ENCODE results near the gene NPLOC4.

Gene NPLOC4

GRCh38 chr17:81518785-81519283, 118.1 kb downstream of the NPLOC4 start:
- Mint-ChIP-seq H3K9me3 (no peaks in the 10 kb centered on the region), H3K4me3 (peak overlapping the region; percentile 47), H3K27me3 (ENCODE audit: low read depth, poor library complexity) (peaks cover 41% of the 10 kb centered on the region), H3K36me3 (ENCODE audit: low read depth) (no peaks in the 10 kb centered on the region), H3K4me1 (peaks cover 60% of the 10 kb centered on the region), H3K27ac (no peak overlapping the region)
- no peak for TF ChIP-seq CTCF (IDR thresholded peaks at IDR 0.05)
- peak; percentile 43 for DNase-seq

DNA sequence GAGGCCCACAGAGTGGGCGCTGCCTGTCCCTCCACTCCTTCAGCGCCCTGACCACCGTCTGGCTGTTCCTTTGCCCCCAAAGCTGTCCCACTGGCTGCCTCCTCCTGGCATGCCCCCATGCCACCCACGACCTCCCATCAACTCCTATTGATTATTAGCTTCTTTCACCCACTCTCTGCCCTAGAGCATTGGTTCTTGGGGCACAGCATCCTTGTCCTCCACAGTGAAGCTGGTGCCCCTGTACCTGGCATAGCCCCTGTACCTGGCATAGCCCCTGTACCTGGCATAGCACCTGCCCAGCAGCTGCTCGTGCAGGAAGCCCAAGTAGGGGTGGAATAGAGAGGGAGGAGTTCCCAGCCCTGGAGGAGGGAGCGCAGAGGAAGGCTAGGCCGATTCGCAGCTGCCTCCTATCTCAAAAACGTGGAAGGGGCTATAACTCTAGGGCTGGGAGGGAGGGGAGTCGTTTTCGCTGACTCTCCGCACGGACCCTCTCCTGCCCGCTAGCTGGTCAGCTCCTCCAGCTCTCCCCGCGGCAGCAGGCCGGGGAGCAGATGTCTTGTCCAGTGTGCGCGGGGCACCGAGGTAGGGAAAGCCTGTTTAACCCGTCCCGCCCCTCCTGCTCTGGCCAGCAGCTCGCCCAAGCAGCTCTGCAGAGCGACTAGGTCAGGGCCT, 118.7 kb downstream of the NPLOC4 start:
- peaks cover 41% of the 10 kb centered on the region for H3K27me3 Mint-ChIP-seq (ENCODE audit: low read depth, poor library complexity)
- DNase-seq, result peak; percentile 59
- no peak for TF ChIP-seq CTCF (IDR thresholded peaks at IDR 0.05)
- peaks cover 54% of the 10 kb centered on the region for H3K4me1 Mint-ChIP-seq
- peak overlapping the region; percentile 47 for H3K4me3 Mint-ChIP-seq
- H3K9me3 Mint-ChIP-seq, result no peaks in the 10 kb centered on the region
- no peaks in the 10 kb centered on the region for H3K36me3 Mint-ChIP-seq (ENCODE audit: low read depth)
- no peak overlapping the region for H3K27ac Mint-ChIP-seq

- peak; percentile 36 for DNase-seq
- peak overlapping the region; percentile 47 for H3K4me3 Mint-ChIP-seq
- no peaks in the 10 kb centered on the region for H3K9me3 Mint-ChIP-seq
- peaks cover 36% of the 10 kb centered on the region for H3K27me3 Mint-ChIP-seq (ENCODE audit: low read depth, poor library complexity)
- H3K27ac Mint-ChIP-seq, result no peak overlapping the region
- H3K4me1 Mint-ChIP-seq, result peaks cover 47% of the 10 kb centered on the region
- no peak for TF ChIP-seq CTCF (IDR thresholded peaks at IDR 0.05)
- H3K36me3 Mint-ChIP-seq (ENCODE audit: low read depth), result no peaks in the 10 kb centered on the region
Measured at GRCh38 chr17:81517339-81518112, 119.4 kb downstream of the NPLOC4 start.

DNA sequence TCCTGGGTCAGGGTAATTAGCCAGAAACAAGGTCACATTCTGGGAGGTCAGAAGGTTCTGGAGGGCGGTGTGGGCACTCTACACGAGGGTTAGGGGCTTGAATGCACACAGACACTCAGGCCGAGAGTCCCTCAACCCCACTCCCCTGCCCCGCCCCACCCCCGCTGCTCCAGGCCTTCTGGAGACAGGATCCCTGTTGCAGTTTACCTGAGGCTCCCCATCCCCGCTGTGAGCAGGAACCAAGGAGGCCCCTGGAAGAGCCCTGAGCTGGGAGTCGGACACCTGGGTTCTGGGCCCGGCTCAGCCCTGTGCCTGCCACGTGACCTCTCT, 119.9 kb downstream of the NPLOC4 start:
- TF ChIP-seq CTCF (IDR thresholded peaks at IDR 0.05), result no peak
- no peak for DNase-seq
- no peaks in the 10 kb centered on the region for H3K9me3 Mint-ChIP-seq
- peaks cover under 1% of the 10 kb centered on the region for H3K36me3 Mint-ChIP-seq (ENCODE audit: low read depth)
- H3K27ac Mint-ChIP-seq, result no peak overlapping the region
- peak overlapping the region; percentile 84 for H3K4me3 Mint-ChIP-seq
- H3K4me1 Mint-ChIP-seq, result peaks cover 43% of the 10 kb centered on the region
- H3K27me3 Mint-ChIP-seq (ENCODE audit: low read depth, poor library complexity), result peaks cover 33% of the 10 kb centered on the region

- no peak for DNase-seq
- H3K4me1 Mint-ChIP-seq, result peaks cover 43% of the 10 kb centered on the region
- peaks cover 6% of the 10 kb centered on the region for H3K36me3 Mint-ChIP-seq (ENCODE audit: low read depth)
- H3K9me3 Mint-ChIP-seq, result peaks cover 2% of the 10 kb centered on the region
- H3K4me3 Mint-ChIP-seq, result peak overlapping the region; percentile 84
- no peak overlapping the region for H3K27ac Mint-ChIP-seq
- H3K27me3 Mint-ChIP-seq (ENCODE audit: low read depth, poor library complexity), result peaks cover 31% of the 10 kb centered on the region
- TF ChIP-seq CTCF (IDR thresholded peaks at IDR 0.05), result no peak
Measured at GRCh38 chr17:81516439-81516838, 120.5 kb downstream of the NPLOC4 start.

All from nephron progenitor cell (in vitro differentiated cells).